ENCODE data around the gene C1QL2.

The C1QL2 gene

GRCh38 chr2:119158563-119159347 lies at the start of gene C1QL2:
Gene C1QL2 (minus strand): TSS chr2:119158751. CDS start chr2:119158269, 482 bp downstream.
- DNase-seq (ENCODE audit: low read depth): no peak

GRCh38 chr2:119207447-119207846 lies 48.9 kb upstream of the C1QL2 start:
- DNase-seq (ENCODE audit: low read depth): no peak

- DNase-seq (ENCODE audit: low read depth): no peak
Observed at GRCh38 chr2:119206201-119206600, 47.6 kb upstream of the C1QL2 start.

- no peak for DNase-seq (ENCODE audit: low read depth)
Observed at GRCh38 chr2:119205001-119205706, 46.6 kb upstream of the C1QL2 start.

GRCh38 chr2:119204525-119204924 lies 46.0 kb upstream of the C1QL2 start:
- DNase-seq (ENCODE audit: low read depth): no peak

GRCh38 chr2:119202610-119203310 lies 44.2 kb upstream of the C1QL2 start:
- DNase-seq (ENCODE audit: low read depth): no peak

GRCh38 chr2:119201815-119202214 lies 43.3 kb upstream of the C1QL2 start:
- no peak for DNase-seq (ENCODE audit: low read depth)

- DNase-seq (ENCODE audit: low read depth): no peak
Observed at GRCh38 chr2:119198240-119198840, 39.8 kb upstream of the C1QL2 start.

GRCh38 chr2:119197529-119198239 lies 39.1 kb upstream of the C1QL2 start:
- DNase-seq (ENCODE audit: low read depth): no peak

- DNase-seq (ENCODE audit: low read depth): no peak
Observed at GRCh38 chr2:119197126-119197405, 38.5 kb upstream of the C1QL2 start.

GRCh38 chr2:119196301-119197125 lies 38.0 kb upstream of the C1QL2 start:
- no peak for DNase-seq (ENCODE audit: low read depth)

GRCh38 chr2:119195887-119196286 lies 37.3 kb upstream of the C1QL2 start:
- no peak for DNase-seq (ENCODE audit: low read depth)

GRCh38 chr2:119195001-119195400 lies 36.5 kb upstream of the C1QL2 start:
- no peak for DNase-seq (ENCODE audit: low read depth)

GRCh38 chr2:119192893-119193292 lies 34.3 kb upstream of the C1QL2 start:
- DNase-seq (ENCODE audit: low read depth): no peak

- DNase-seq (ENCODE audit: low read depth): no peak
Observed at GRCh38 chr2:119190321-119191111, 32.0 kb upstream of the C1QL2 start.

- no peak for DNase-seq (ENCODE audit: low read depth)
Observed at GRCh38 chr2:119184512-119184911, 26.0 kb upstream of the C1QL2 start.

- no peak for DNase-seq (ENCODE audit: low read depth)
Observed at GRCh38 chr2:119181791-119182445, 23.4 kb upstream of the C1QL2 start.

- no peak for DNase-seq (ENCODE audit: low read depth)
Observed at GRCh38 chr2:119181391-119181790, 22.8 kb upstream of the C1QL2 start.

GRCh38 chr2:119180892-119181291 lies 22.3 kb upstream of the C1QL2 start:
- DNase-seq (ENCODE audit: low read depth): no peak

GRCh38 chr2:119179991-119180390 lies 21.4 kb upstream of the C1QL2 start:
- no peak for DNase-seq (ENCODE audit: low read depth)
